ENCODE results near the gene PXYLP1.

DNA sequence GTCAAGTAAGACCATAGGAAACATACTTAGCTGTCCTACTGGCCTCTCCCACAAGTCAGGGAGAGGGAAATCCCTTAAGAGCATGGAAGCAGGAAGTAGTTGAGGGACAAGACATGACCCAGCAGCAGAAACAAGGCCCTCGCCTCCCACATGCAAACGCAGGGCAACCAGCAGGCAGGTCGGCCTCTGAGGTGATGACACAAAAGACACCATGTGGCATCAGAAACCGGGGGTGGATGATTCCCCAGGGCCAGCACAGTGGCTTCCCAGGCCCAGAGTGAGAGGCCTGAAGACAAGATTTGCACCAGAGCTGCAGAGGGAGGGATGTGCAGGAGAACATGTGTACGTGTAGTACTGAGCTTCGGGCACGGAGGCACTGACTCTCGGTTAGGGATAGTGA is 26.3 kb downstream of the PXYLP1 start:
- TF ChIP-seq CTCF (IDR thresholded peaks at IDR 0.05 in 4 of 5, conservative IDR thresholded peaks at IDR 0.05 in 1 of 5) (no peak), POLR2A (IDR thresholded peaks at IDR 0.05) (no peak)
